ENCODE results near the gene ATP1A2. TPM values are rescaled to one million over a fixed set of nuclear protein-coding genes. Genes with fewer than 3 reads are reported as not detected.

Gene ATP1A2
- total RNA-seq, 1 donor from 2014 or later = 14.5 TPM

DNA sequence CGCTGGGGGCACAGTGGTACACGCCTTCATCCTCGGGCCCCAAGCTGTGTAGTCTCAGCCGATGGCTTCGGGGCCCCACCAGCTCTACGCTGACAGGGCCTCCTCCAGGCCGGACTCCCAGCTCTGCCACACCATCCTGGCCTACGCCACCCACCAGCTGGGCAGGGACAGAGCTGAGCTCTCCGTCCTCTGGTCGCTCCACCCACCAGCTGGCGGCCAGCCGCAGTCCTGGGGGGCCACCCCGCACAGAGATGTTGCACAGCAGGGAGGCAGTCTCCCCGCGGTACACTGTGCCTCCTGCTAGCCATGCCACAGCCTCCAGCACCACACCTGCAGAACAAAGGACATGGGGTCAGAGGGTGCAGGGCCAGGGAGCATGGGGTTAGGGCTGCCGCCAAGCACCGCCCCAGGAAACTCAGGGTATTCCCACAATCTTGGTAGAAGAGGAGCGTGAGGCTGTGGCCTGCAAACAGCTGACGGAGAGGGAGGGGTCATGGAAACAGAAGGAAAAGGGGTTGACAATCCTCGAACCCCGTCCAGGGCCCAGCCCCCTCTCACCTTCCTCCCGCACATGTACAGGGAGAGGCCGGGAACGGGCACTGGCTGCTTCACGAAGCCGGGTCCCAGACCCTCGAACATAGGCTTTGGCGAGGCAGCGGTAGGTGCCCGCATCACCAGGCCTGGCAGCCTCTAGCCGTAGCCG is 23.0 kb upstream of the ATP1A2 start:
- peaks cover 14% of the 10 kb centered on the region for H3K4me1 Mint-ChIP-seq (ENCODE audit: unreplicated experiment)
- no peaks in the 10 kb centered on the region for H3K9me3 Mint-ChIP-seq
- H3K27ac Mint-ChIP-seq = no peak overlapping the region
- H3K4me3 Mint-ChIP-seq = no peak overlapping the region
- no peaks in the 10 kb centered on the region for H3K27me3 Mint-ChIP-seq
- TF ChIP-seq, protein P1, sequence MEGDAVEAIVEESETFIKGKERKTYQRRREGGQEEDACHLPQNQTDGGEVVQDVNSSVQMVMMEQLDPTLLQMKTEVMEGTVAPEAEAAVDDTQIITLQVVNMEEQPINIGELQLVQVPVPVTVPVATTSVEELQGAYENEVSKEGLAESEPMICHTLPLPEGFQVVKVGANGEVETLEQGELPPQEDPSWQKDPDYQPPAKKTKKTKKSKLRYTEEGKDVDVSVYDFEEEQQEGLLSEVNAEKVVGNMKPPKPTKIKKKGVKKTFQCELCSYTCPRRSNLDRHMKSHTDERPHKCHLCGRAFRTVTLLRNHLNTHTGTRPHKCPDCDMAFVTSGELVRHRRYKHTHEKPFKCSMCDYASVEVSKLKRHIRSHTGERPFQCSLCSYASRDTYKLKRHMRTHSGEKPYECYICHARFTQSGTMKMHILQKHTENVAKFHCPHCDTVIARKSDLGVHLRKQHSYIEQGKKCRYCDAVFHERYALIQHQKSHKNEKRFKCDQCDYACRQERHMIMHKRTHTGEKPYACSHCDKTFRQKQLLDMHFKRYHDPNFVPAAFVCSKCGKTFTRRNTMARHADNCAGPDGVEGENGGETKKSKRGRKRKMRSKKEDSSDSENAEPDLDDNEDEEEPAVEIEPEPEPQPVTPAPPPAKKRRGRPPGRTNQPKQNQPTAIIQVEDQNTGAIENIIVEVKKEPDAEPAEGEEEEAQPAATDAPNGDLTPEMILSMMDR (conservative IDR thresholded peaks at IDR 0.05) = no peak
- H3K36me3 Mint-ChIP-seq = no peaks in the 10 kb centered on the region
- no peak for DNase-seq (ENCODE audit: extremely low spot score, unreplicated experiment)

DNA sequence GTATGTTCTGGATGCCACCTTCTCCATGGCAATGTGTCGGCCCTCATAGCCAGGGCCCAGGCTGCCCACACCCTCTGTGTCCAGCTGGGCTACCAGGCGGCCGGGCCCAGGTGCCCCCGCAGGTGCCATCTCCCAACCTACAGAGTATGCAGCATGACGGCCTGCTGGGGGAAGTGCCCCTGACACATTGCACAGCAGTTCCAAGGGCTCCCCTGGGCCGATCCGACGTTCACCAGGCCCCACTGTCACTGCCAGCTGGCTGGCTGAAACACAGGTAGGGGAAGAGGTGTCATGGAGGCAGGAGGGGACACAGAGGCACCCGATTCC is 22.5 kb upstream of the ATP1A2 start:
- Mint-ChIP-seq H3K4me3 (no peak overlapping the region), H3K27me3 (no peaks in the 10 kb centered on the region), H3K9me3 (no peaks in the 10 kb centered on the region), H3K27ac (no peak overlapping the region), H3K36me3 (no peaks in the 10 kb centered on the region), H3K4me1 (ENCODE audit: unreplicated experiment) (peaks cover 17% of the 10 kb centered on the region)
- TF ChIP-seq, protein P1 (conservative IDR thresholded peaks at IDR 0.05) = no peak
- DNase-seq (ENCODE audit: extremely low spot score, unreplicated experiment) = no peak

DNA sequence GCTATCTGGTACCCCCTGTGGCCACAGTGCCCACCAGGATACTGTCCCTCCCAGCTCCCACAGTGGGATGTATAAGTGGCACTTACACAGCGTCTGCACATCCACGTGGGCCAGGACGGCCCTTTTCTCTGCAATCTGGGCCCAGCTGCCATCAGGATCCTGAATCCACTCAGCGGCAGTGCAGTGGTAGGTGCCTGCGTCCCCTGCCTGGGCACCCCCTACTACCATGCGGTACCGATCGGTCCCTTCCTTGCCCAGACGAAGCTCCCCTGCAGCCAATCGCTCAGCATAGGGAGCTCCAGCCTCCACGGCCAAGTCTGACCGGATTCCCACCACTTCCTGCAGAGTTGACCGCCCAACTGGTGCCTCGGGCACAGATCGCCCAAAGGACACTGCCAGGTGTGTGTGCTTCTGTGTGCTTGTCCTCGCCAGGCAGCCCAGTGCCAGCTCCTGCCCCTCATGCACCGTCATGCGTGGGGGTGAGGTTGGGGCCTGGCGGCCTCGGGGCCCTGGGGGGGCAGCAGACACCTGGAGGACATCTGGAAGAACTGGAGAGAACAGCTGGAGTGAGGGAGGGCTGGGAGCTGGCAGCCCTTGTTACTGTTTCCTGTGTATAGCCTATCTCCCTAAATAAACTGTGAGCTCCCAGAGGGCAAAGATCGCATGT is 21.8 kb upstream of the ATP1A2 start:
- no peaks in the 10 kb centered on the region for H3K27me3 Mint-ChIP-seq
- no peak overlapping the region for H3K27ac Mint-ChIP-seq
- TF ChIP-seq, protein P1 (conservative IDR thresholded peaks at IDR 0.05) = no peak
- no peak for DNase-seq (ENCODE audit: extremely low spot score, unreplicated experiment)
- no peaks in the 10 kb centered on the region for H3K36me3 Mint-ChIP-seq
- H3K4me1 Mint-ChIP-seq (ENCODE audit: unreplicated experiment) = peaks cover 17% of the 10 kb centered on the region
- no peaks in the 10 kb centered on the region for H3K9me3 Mint-ChIP-seq
- no peak overlapping the region for H3K4me3 Mint-ChIP-seq

DNA sequence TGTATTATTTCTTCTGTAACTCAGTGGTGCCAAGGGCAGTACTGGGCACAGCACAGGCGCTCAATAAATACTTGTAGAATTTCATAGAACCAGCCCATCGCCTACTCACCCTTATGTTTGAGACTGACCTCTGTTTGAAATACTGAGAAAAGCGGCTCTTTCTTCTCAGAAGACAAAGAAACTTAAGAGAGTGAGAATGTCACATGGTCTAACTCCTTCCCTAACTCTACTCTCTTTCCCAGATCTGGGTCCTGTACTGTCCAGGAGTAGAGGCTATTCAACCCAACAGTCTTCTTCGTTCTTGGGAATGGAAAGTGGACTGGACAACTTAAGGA is 21.3 kb upstream of the ATP1A2 start:
- H3K36me3 Mint-ChIP-seq = no peaks in the 10 kb centered on the region
- no peak overlapping the region for H3K27ac Mint-ChIP-seq
- H3K9me3 Mint-ChIP-seq = no peaks in the 10 kb centered on the region

DNA sequence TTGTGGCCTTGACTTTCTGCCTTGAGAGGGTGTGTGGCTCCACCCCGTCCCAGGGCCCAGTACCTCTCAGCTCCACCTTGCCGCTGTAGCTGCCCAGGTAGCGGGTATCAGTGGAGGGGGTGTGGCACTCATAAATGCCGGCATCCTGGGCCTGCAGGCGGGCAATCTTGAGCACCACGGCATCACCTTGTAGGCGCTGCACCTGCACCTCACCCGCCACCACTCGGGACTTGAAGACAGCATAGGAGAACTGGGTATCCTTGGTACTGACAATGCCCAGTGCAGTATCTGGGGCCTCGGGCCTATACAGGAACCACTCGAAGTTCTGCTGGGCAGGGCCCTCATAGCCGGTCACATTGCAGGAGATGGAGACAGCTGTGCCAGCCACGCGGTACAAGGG is 20.8 kb upstream of the ATP1A2 start:
- H3K4me3 Mint-ChIP-seq = no peak overlapping the region
- H3K27me3 Mint-ChIP-seq = no peaks in the 10 kb centered on the region
- no peaks in the 10 kb centered on the region for H3K9me3 Mint-ChIP-seq
- H3K36me3 Mint-ChIP-seq = no peaks in the 10 kb centered on the region
- H3K4me1 Mint-ChIP-seq (ENCODE audit: unreplicated experiment) = peaks cover 23% of the 10 kb centered on the region
- TF ChIP-seq, protein P1 (conservative IDR thresholded peaks at IDR 0.05) = no peak
- DNase-seq (ENCODE audit: extremely low spot score, unreplicated experiment) = no peak
- no peak overlapping the region for H3K27ac Mint-ChIP-seq

More for the DNA sequence above, 21.3 kb upstream of the ATP1A2 start:
- peaks cover 19% of the 10 kb centered on the region for H3K4me1 Mint-ChIP-seq (ENCODE audit: unreplicated experiment)
- DNase-seq (ENCODE audit: extremely low spot score, unreplicated experiment) = no peak
- H3K4me3 Mint-ChIP-seq = no peak overlapping the region
- H3K27me3 Mint-ChIP-seq = no peaks in the 10 kb centered on the region
- TF ChIP-seq, protein P1 (conservative IDR thresholded peaks at IDR 0.05) = no peak

Data from type B pancreatic cell (in vitro differentiated cells).